ENCODE results near the gene GET4. TPM values are rescaled to one million over a fixed set of nuclear protein-coding genes. Genes with fewer than 3 reads are reported as not detected.

Gene GET4
- polyA plus RNA-seq, 1 experiment = 21.7 TPM

- no peak for DNase-seq (ENCODE audit: low read depth)
- ChIA-PET CTCF (interaction anchor here (1.1 kb wide), 1 partner anchor 79 kb away, joined by 3 read pairs; no protein-coding TSS in a partner anchor), POLR2A (no interaction called here)
- TF ChIP-seq, protein P1, sequence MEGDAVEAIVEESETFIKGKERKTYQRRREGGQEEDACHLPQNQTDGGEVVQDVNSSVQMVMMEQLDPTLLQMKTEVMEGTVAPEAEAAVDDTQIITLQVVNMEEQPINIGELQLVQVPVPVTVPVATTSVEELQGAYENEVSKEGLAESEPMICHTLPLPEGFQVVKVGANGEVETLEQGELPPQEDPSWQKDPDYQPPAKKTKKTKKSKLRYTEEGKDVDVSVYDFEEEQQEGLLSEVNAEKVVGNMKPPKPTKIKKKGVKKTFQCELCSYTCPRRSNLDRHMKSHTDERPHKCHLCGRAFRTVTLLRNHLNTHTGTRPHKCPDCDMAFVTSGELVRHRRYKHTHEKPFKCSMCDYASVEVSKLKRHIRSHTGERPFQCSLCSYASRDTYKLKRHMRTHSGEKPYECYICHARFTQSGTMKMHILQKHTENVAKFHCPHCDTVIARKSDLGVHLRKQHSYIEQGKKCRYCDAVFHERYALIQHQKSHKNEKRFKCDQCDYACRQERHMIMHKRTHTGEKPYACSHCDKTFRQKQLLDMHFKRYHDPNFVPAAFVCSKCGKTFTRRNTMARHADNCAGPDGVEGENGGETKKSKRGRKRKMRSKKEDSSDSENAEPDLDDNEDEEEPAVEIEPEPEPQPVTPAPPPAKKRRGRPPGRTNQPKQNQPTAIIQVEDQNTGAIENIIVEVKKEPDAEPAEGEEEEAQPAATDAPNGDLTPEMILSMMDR (IDR thresholded peaks at IDR 0.05; ENCODE audit: insufficient read depth, low read depth, low read length) = no peak
- H3K36me3 ChIP-seq (ENCODE audit: control insufficient read depth, insufficient read depth, low read length) = no peaks in the 10 kb centered on the region
- no peaks in the 10 kb centered on the region for H3K27me3 ChIP-seq (ENCODE audit: control insufficient read depth, insufficient read depth, low read length)
- H3K4me3 ChIP-seq (ENCODE audit: low read depth, low read length) = no peak overlapping the region
Measured at GRCh38 chr7:913736-914520, 37.6 kb downstream of the GET4 start.

DNA sequence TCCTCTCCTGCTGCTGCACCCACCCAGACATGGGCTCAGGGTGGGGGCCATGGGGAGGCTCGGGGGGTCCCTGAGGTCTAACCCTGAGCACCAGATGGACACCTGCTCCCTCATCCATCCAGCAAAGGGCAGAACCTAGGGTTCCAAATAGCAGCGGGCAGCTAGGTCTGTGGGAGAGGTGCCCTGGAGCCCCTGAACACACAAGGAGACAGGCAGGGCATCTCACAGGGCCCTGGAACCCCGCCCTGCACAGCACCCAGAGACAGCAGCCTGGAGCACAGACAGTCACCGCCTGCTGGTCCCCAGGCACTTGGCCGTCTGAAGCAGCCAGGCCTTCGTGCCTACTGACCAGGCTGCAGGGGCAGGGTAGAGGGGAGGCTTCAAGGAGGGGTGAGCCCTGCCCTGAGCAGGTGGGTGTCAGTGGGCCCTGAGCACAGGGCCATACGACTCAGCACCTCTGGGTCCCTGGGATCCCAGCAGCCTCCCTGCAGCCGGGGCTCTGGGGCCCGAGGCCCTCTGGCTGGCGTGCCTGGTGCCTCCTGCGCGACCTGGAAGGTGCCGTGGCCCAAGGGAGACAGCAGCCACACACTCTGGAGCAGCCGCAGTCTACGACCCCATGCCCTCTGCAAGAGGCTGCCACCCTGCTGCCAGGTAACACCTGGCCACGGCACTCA is 38.3 kb downstream of the GET4 start:
- TF ChIP-seq, protein P1 (IDR thresholded peaks at IDR 0.05; ENCODE audit: insufficient read depth, low read depth, low read length) = no peak
- Histone ChIP-seq H3K4me3 (ENCODE audit: low read depth, low read length) (no peak overlapping the region), H3K36me3 (ENCODE audit: control insufficient read depth, insufficient read depth, low read length) (no peaks in the 10 kb centered on the region), H3K27me3 (ENCODE audit: control insufficient read depth, insufficient read depth, low read length) (no peaks in the 10 kb centered on the region)
- CTCF ChIA-PET = no interaction called here
- POLR2A ChIA-PET = no interaction called here
- no peak for DNase-seq (ENCODE audit: low read depth)

- TF ChIP-seq, protein P1 (IDR thresholded peaks at IDR 0.05; ENCODE audit: insufficient read depth, low read depth, low read length) = no peak
- POLR2A ChIA-PET = no interaction called here
- no peak for DNase-seq (ENCODE audit: low read depth)
- CTCF ChIA-PET = no interaction called here
- Histone ChIP-seq H3K27me3 (ENCODE audit: control insufficient read depth, insufficient read depth, low read length) (no peaks in the 10 kb centered on the region), H3K4me3 (ENCODE audit: low read depth, low read length) (no peak overlapping the region), H3K36me3 (ENCODE audit: control insufficient read depth, insufficient read depth, low read length) (no peaks in the 10 kb centered on the region)
Measured at GRCh38 chr7:915291-916218, 39.2 kb downstream of the GET4 start.

GRCh38 chr7:916291-916941 is 40.1 kb downstream of the GET4 start:
- CTCF ChIA-PET = no interaction called here
- H3K27me3 ChIP-seq (ENCODE audit: control insufficient read depth, insufficient read depth, low read length) = no peaks in the 10 kb centered on the region
- no peak overlapping the region for H3K4me3 ChIP-seq (ENCODE audit: low read depth, low read length)
- no peaks in the 10 kb centered on the region for H3K36me3 ChIP-seq (ENCODE audit: control insufficient read depth, insufficient read depth, low read length)
- TF ChIP-seq, protein P1 (IDR thresholded peaks at IDR 0.05; ENCODE audit: insufficient read depth, low read depth, low read length) = no peak
- DNase-seq (ENCODE audit: low read depth) = no peak
- POLR2A ChIA-PET = no interaction called here

Data from BJ (cell line).